ENCODE results near the gene CD302. TPM values are rescaled to one million over a fixed set of nuclear protein-coding genes. Genes with fewer than 3 reads are reported as not detected.
"Not testable (repeated sequence)": the region's sequence is repeated elsewhere in the genome, so short reads cannot be mapped to it uniquely, and the experiment has no call there.

The CD302 gene
- total RNA-seq, 3 donors from 2014 or later, result 9.4 to 27.1 (median 16.0) TPM

- ATAC-seq (no peak), DNase-seq (no peak)
- Histone ChIP-seq H3K4me1 (ENCODE audit: low read depth) (no peaks in the 10 kb centered on the region), H3K4me3 (no peak overlapping the region), H3K36me3 (ENCODE audit: low read depth) (peaks cover 2% of the 10 kb centered on the region), H3K9me3 (no peaks in the 10 kb centered on the region)
- TF ChIP-seq CTCF (IDR thresholded peaks at IDR 0.05), result no peak
- intact Hi-C loops (cut with DNase I, micrococcal nuclease), result no loop called here
These were observed 60.6 kb downstream of the CD302 start for GRCh38 chr2:159737292-159737916.

- no peak for DNase-seq
- intact Hi-C loops (cut with DNase I, micrococcal nuclease), result no loop called here
- no peak for TF ChIP-seq CTCF (IDR thresholded peaks at IDR 0.05)
- Histone ChIP-seq H3K36me3 (ENCODE audit: low read depth) (peaks cover 5% of the 10 kb centered on the region), H3K4me3 (no peak overlapping the region), H3K4me1 (ENCODE audit: low read depth) (no peaks in the 10 kb centered on the region), H3K9me3 (no peaks in the 10 kb centered on the region)
- ATAC-seq, result no peak
These were observed 62.0 kb downstream of the CD302 start for GRCh38 chr2:159736048-159736447.

GRCh38 chr2:159735648-159736047 is 62.4 kb downstream of the CD302 start:
- H3K9me3 ChIP-seq, result no peaks in the 10 kb centered on the region
- no peak for DNase-seq
- ATAC-seq, result no peak
- no peak overlapping the region for H3K4me3 ChIP-seq
- intact Hi-C loops (cut with DNase I, micrococcal nuclease), result no loop called here
- no peak for TF ChIP-seq CTCF (IDR thresholded peaks at IDR 0.05)
- H3K36me3 ChIP-seq (ENCODE audit: low read depth), result peaks cover 5% of the 10 kb centered on the region
- H3K4me1 ChIP-seq (ENCODE audit: low read depth), result no peaks in the 10 kb centered on the region

GRCh38 chr2:159728629-159729028 is 69.4 kb downstream of the CD302 start:
- Histone ChIP-seq H3K9me3 (no peaks in the 10 kb centered on the region), H3K4me3 (no peak overlapping the region), H3K36me3 (ENCODE audit: low read depth) (peaks cover 5% of the 10 kb centered on the region), H3K4me1 (ENCODE audit: low read depth) (no peaks in the 10 kb centered on the region)
- TF ChIP-seq CTCF (IDR thresholded peaks at IDR 0.05), result no peak
- intact Hi-C loops (cut with DNase I, micrococcal nuclease), result no loop called here
- ATAC-seq (no peak), DNase-seq (no peak)

- Histone ChIP-seq H3K4me3 (no peak overlapping the region), H3K9me3 (no peaks in the 10 kb centered on the region), H3K4me1 (ENCODE audit: low read depth) (no peaks in the 10 kb centered on the region), H3K36me3 (ENCODE audit: low read depth) (no peaks in the 10 kb centered on the region)
- TF ChIP-seq CTCF (IDR thresholded peaks at IDR 0.05), result no peak
- ATAC-seq (no peak), DNase-seq (no peak)
- intact Hi-C loops (cut with DNase I, micrococcal nuclease), result no loop called here
These were observed 72.3 kb downstream of the CD302 start for GRCh38 chr2:159725713-159726112.

GRCh38 chr2:159724795-159725572 is 73.0 kb downstream of the CD302 start:
- H3K4me3 ChIP-seq; H3K9me3 ChIP-seq; DNase-seq; H3K4me1 ChIP-seq (ENCODE audit: low read depth); intact Hi-C loops (cut with DNase I, micrococcal nuclease); ATAC-seq; H3K36me3 ChIP-seq (ENCODE audit: low read depth): not testable (repeated sequence)

Data from mucosa of descending colon (tissue), 3 donors.